HepG2 (cell line): Measurements from ENCODE around the gene NRP1. TPM values are rescaled to one million over a fixed set of nuclear protein-coding genes. Genes with fewer than 3 reads are reported as not detected.

Experiments
- ATAC-seq: fragments of 200-7000 bp; cut with Tn5 transposase; 3 replicates; pipeline ENCODE4 v1.9.1; 2020; ENCODE audit warnings: mild to moderate bottlenecking, moderate library complexity
- BruUV-seq: library from RNA; stranded (reverse); fragments of 400-500 nt; replicated peaks from 2 replicates; lab custom pipeline; 2021; lab: Mats Ljungman, UMichigan
- CTCF ChIA-PET: fragments of 300-600 bp; formaldehyde crosslinking; extraction: SDS; loops from one replicate; lab custom pipeline; 2021; ENCODE audit warnings: low total read pairs, inconsistent platforms, low intra/inter-chr PET ratio; lab: Yijun Ruan, JAX
- POLR2A ChIA-PET: fragments of 350-600 bp; sonication (Branson Sonifier 250); formaldehyde crosslinking; loops from one replicate; lab custom pipeline; 2020; ENCODE audit warnings: antibody characterized with exemption, inconsistent platforms; lab: Yijun Ruan, JAX
- DNase-seq: peaks from one replicate; pipeline ENCODE4 v3.0.0-alpha.2; 2015; ENCODE audit warnings: low spot score
- FAIRE-seq: peaks from 3 replicates; lab custom pipeline; 2011; peaks lifted over from hg19 to GRCh38; lab: Jason Lieb, UNC
- H2AFZ ChIP-seq: one replicate; pipeline ENCODE4 v1.6.1; 2011; ENCODE audit warnings: low read length, inconsistent platforms
- H3K27ac ChIP-seq: fragments of 300-600 bp; 3 replicates; pipeline ENCODE4 v1.8.0; 2011; ENCODE audit warnings: mixed run types, mild to moderate bottlenecking, mixed read lengths, low read length, inconsistent platforms; ENCODE audit not compliant: insufficient read depth; ENCODE audit errors: extremely low read length
- H3K27me3 ChIP-seq, 2 experiments: fragments of 200-600 bp in 1 of 2; 2 replicates in 1 of 2; 3 replicates in 1 of 2; pipeline versions ENCODE4 v1.6.0 to v1.8.0; 2011; ENCODE audit warnings: low read length in 2 of 2, mild to moderate bottlenecking in 2 of 2, moderate library complexity in 2 of 2, inconsistent platforms in 1 of 2; ENCODE audit not compliant: insufficient read depth in 2 of 2, control insufficient read depth in 1 of 2
- H3K36me3 ChIP-seq, 2 experiments: fragments of 200-600 bp in 1 of 2; replicated peaks in 1 of 2; 2 replicates in 1 of 2; 3 replicates in 1 of 2; pipeline versions ENCODE4 v1.5.1 to v1.8.0; 2011; ENCODE audit warnings: low read length in 2 of 2, inconsistent platforms in 1 of 2; ENCODE audit not compliant: insufficient read depth in 2 of 2, control insufficient read depth in 1 of 2
- H3K4me1 ChIP-seq: 2 replicates; pipeline ENCODE4 v1.5.1; 2012; ENCODE audit warnings: low read length, inconsistent platforms; ENCODE audit not compliant: insufficient read depth
- H3K4me2 ChIP-seq: 2 replicates; pipeline ENCODE4 v1.6.0; 2011; ENCODE audit warnings: low read depth, low read length, inconsistent platforms
- H3K4me3 ChIP-seq, 3 experiments: fragments of 200-600 bp in 1 of 3; sonication (generic), shearing (Covaris generic) in 1 of 3; replicated peaks in 1 of 3; 2 replicates each; pipeline ENCODE4 v1.5.1; 2011 to 2016; ENCODE audit warnings: low read length in 3 of 3, inconsistent platforms in 2 of 3, low read depth in 2 of 3, mild to moderate bottlenecking in 2 of 3, control low read depth in 1 of 3, mixed read lengths in 1 of 3; ENCODE audit not compliant: insufficient read depth in 1 of 3
- H3K79me2 ChIP-seq: one replicate; pipeline ENCODE4 v1.6.1; 2011; ENCODE audit warnings: low read length, inconsistent platforms; ENCODE audit not compliant: insufficient read depth
- H3K9ac ChIP-seq: 2 replicates; pipeline ENCODE4 v1.6.0; 2011; ENCODE audit warnings: mild to moderate bottlenecking, low read depth, low read length, inconsistent platforms; ENCODE audit not compliant: insufficient read depth
- H3K9me3 ChIP-seq: 2 replicates; pipeline ENCODE4 v1.5.1; 2012; ENCODE audit warnings: mild to moderate bottlenecking, low read length
- H4K20me1 ChIP-seq: 2 replicates; pipeline ENCODE4 v1.6.0; 2011; ENCODE audit warnings: inconsistent platforms, mild to moderate bottlenecking, low read length, moderate library complexity; ENCODE audit not compliant: insufficient read depth
- HNRNPLL ChIP-seq: fragments of 200-400 bp; formaldehyde crosslinking; IDR thresholded peaks from 2 replicates; pipeline ENCODE4 v1.6.1; 2017; ENCODE audit warnings: mild to moderate bottlenecking, low read depth, low read length; ENCODE audit not compliant: poor library complexity, severe bottlenecking
- HOXA3 ChIP-seq: sonication (generic); formaldehyde crosslinking; IDR thresholded peaks from 2 replicates; pipeline ENCODE4 v1.5.0; 2020; ENCODE audit warnings: missing genetic modification reagents
- MAF1 ChIP-seq: sonication (generic); formaldehyde crosslinking; IDR thresholded peaks from 2 replicates; pipeline ENCODE4 v1.5.0; 2020; ENCODE audit warnings: missing genetic modification reagents, borderline replicate concordance
- MYC ChIP-seq: sonication (generic); formaldehyde crosslinking; IDR thresholded peaks from 2 replicates; pipeline ENCODE4 v1.9.0; 2021; ENCODE audit warnings: missing genetic modification reagents, borderline replicate concordance
- PPARG ChIP-seq: conservative IDR thresholded peaks from 2 replicates; pipeline ENCODE4 v1.6.1; 2016; ENCODE audit warnings: missing biosample characterization, missing genetic modification reagents
- SP4 ChIP-seq: sonication (generic); formaldehyde crosslinking; IDR thresholded peaks from 2 replicates; pipeline ENCODE4 v1.8.1; 2023; ENCODE audit warnings: mild to moderate bottlenecking, missing genetic modification reagents
- ZNF282 ChIP-seq: fragments of 450-650 bp; IDR thresholded peaks from 2 replicates; pipeline ENCODE4 v1.6.1; 2018; ENCODE audit not compliant: partially characterized antibody
- whole genome bisulfite sequencing: methylation state at CpG from one replicate; pipeline ENCODE4 v1.1.6; 2017; ENCODE audit warnings: low lambda C conversion rate; 5-methylcytosine and 5-hydroxymethylcytosine counted together
- in situ Hi-C: cut with HindIII; loops from 2 replicates; pipeline ENCODE4 v1.10.0; 2017; ENCODE audit warnings: low pct_unique_long_range_greater_than_20kb; ENCODE audit not compliant: extremely low pct_ligation_motif_present
- intact Hi-C: fragments of 100-400 bp; cut with micrococcal nuclease; formaldehyde crosslinking; loops from one replicate; pipeline ENCODE4 v1.10.0; 2022; ENCODE audit not compliant: unreplicated experiment
- polyA plus RNA-seq, 8 experiments: library from polyadenylated mRNA; depleted of rRNA in 3 of 8; stranded (reverse) in 7 of 8; unstranded in 1 of 8; fragments of >200 nt; fragmentation: Illumina TruSeq in 4 of 8; extraction: Trizol in 4 of 8; gene quantifications; 2 replicates each; pipeline versions ENCODE4 v1.2.1 to v1.2.3, GENCODE V29; 2011 to 2016; ENCODE audit warnings: low read depth in 4 of 8, missing spikeins in 1 of 8, mixed read lengths in 1 of 8; ENCODE audit not compliant: insufficient read depth in 1 of 8
- total RNA-seq, 5 experiments: library from RNA; depleted of rRNA; stranded (reverse); fragments of >200 nt; fragmentation: Illumina TruSeq; extraction: Trizol; gene quantifications; 2 replicates each; pipeline ENCODE4 v1.2.3, GENCODE V29; 2016; ENCODE audit warnings: low read depth in 1 of 5
- TF ChIP-seq, protein P1 (sequence below): sonication (generic); formaldehyde crosslinking; conservative IDR thresholded peaks from 2 replicates; pipeline ENCODE4 v1.8.0; 2022; ENCODE audit warnings: missing genetic modification reagents
- TF ChIP-seq, protein P2 (sequence below): sonication (generic); formaldehyde crosslinking; IDR thresholded peaks from 2 replicates; pipeline ENCODE4 v1.8.0; 2022; ENCODE audit warnings: mild to moderate bottlenecking, missing genetic modification reagents

NRP1 gene
- total and polyA plus RNA-seq, 2 of the 13 experiments (the other 11 are each of a cell fraction or from before 2014, with no cell fraction given) = 5.3 to 5.8 TPM

DNA sequence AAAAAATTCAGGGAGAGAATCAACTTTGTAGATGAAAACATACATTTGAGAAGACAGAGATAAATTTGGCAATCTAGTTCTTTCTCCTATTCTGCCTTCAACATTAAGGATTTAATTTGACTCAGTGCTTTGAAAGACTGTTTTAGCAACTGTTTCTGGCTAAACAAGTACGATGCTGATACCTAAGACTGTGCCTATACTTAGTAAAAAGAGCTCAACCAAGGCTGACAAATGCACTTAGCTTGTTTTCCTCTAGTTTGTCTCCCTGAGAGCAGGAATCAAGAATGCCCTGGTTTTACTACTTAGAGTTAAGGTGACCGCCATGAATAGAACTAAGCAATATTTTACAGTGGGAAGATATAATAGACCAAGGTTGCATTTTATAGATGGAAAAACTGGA is 49.5 kb downstream of the NRP1 start (continued):
- TF ChIP-seq, protein P1, sequence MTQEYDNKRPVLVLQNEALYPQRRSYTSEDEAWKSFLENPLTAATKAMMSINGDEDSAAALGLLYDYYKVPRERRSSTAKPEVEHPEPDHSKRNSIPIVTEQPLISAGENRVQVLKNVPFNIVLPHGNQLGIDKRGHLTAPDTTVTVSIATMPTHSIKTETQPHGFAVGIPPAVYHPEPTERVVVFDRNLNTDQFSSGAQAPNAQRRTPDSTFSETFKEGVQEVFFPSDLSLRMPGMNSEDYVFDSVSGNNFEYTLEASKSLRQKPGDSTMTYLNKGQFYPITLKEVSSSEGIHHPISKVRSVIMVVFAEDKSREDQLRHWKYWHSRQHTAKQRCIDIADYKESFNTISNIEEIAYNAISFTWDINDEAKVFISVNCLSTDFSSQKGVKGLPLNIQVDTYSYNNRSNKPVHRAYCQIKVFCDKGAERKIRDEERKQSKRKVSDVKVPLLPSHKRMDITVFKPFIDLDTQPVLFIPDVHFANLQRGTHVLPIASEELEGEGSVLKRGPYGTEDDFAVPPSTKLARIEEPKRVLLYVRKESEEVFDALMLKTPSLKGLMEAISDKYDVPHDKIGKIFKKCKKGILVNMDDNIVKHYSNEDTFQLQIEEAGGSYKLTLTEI (CRISPR knock-in tag) = no peak
- TF ChIP-seq HNRNPLL = no peak

DNA sequence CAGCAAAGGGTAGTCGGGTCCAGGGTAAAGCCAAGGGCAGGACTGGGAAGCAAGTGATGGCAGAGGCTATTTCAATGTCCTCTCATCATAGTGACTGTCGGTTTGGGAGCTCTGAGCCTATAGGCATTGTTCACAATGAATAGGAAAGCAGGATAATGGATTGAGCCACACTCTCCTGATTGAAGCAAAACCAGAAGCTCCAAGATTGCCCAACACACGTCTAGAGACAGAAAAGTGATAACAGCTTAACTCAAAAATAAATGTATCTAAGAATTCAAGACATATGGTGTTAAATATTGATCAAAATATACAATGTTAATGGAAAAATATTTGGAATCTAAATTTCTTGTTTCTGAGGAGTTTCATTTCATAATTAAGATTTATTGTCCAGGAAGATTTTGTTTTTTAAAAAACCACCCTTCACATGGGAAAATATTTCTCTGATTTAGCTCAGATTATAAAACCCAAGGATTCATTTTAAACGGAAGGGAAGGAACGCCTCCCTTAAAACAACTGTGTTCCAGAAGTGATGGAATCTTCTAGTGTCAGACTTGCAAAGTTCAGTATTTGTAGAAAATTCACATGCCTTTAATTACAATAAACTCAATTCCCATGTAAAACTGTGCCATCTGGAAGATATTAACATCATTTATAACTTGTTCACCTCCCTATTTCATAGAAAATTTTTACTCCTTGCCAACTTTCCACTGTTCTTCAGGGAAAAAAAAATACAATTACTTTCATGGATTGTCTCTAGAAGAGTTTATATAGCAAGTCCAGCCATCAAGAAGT is 54.5 kb downstream of the NRP1 start:
- FAIRE-seq = no peak
- ChIA-PET POLR2A (interaction anchor here (1.3 kb wide), 1 partner anchor 20 kb away, joined by 6 read pairs; no protein-coding TSS in a partner anchor), CTCF (no interaction called here)
- Histone ChIP-seq H3K36me3 (no peaks in the 10 kb centered on the region), H2AFZ (no peak overlapping the region), H4K20me1 (no peaks in the 10 kb centered on the region), H3K79me2 (no peaks in the 10 kb centered on the region), H3K27me3 (no peaks in the 10 kb centered on the region), H3K4me3 (no peak overlapping the region), H3K9me3 (no peaks in the 10 kb centered on the region), H3K9ac (no peak overlapping the region), H3K4me2 (no peak overlapping the region), H3K27ac (no peak overlapping the region), H3K4me1 (peaks cover 5% of the 10 kb centered on the region; the same call in 1 of the 2 replicates)
- TF ChIP-seq, protein P2, sequence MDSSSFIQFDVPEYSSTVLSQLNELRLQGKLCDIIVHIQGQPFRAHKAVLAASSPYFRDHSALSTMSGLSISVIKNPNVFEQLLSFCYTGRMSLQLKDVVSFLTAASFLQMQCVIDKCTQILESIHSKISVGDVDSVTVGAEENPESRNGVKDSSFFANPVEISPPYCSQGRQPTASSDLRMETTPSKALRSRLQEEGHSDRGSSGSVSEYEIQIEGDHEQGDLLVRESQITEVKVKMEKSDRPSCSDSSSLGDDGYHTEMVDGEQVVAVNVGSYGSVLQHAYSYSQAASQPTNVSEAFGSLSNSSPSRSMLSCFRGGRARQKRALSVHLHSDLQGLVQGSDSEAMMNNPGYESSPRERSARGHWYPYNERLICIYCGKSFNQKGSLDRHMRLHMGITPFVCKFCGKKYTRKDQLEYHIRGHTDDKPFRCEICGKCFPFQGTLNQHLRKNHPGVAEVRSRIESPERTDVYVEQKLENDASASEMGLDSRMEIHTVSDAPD (CRISPR knock-in tag) = no peak
- TF ChIP-seq SP4 (CRISPR knock-in tag) (no peak), HOXA3 (CRISPR knock-in tag) (no peak), ZNF282 (no peak), PPARG (no peak), MYC (CRISPR knock-in tag) (no peak), MAF1 (CRISPR knock-in tag) (no peak)
- intact Hi-C loops (no loop called here), in situ Hi-C loops (no loop called here)
- no peak for DNase-seq
- WGBS = 92% methylated on average over 5 of the region's 5 CpGs
- no peak for ATAC-seq
- BruUV-seq = no TSS peak
